RCC 7860 (cell line): ENCODE measurements around the gene SGSM2.
"Not testable (repeated sequence)": the region's sequence is repeated elsewhere in the genome, so short reads cannot be mapped to it uniquely, and the experiment has no call there.

Source experiments
- DNase-seq: peaks from one replicate; pipeline ENCODE4 v3.0.0-alpha.2; 2015; ENCODE audit warnings: low spot score
- FAIRE-seq: peaks from 2 replicates; lab custom pipeline; 2012; peaks lifted over from hg19 to GRCh38; lab: Jason Lieb, UNC

Gene SGSM2

GRCh38 chr17:2336852-2337543 is at the start of gene SGSM2:
TSS of gene SGSM2 (plus strand) at chr17:2337501. CDS start at chr17:2337689, 188 bp downstream.
- FAIRE-seq (no peak), DNase-seq (no peak)

GRCh38 chr17:2289878-2290478 is 47.3 kb upstream of the SGSM2 start:
- FAIRE-seq (no peak), DNase-seq (no peak)

GRCh38 chr17:2292100-2292499 is 45.2 kb upstream of the SGSM2 start:
- FAIRE-seq = no peak
- DNase-seq = no peak

GRCh38 chr17:2295575-2295974 is 41.7 kb upstream of the SGSM2 start:
- no peak for FAIRE-seq
- DNase-seq = no peak

GRCh38 chr17:2297023-2297422 is 40.3 kb upstream of the SGSM2 start:
- FAIRE-seq (no peak), DNase-seq (no peak)

GRCh38 chr17:2299136-2299535 is 38.2 kb upstream of the SGSM2 start:
- DNase-seq = no peak
- FAIRE-seq = no peak

GRCh38 chr17:2299756-2300155 is 37.5 kb upstream of the SGSM2 start:
- no peak for FAIRE-seq

GRCh38 chr17:2302778-2303203 is 34.5 kb upstream of the SGSM2 start:
- DNase-seq (no peak), FAIRE-seq (no peak)

More at GRCh38 chr17:2299756-2300155, 37.5 kb upstream of the SGSM2 start:
- no peak for DNase-seq

- DNase-seq = peak; percentile 57
- no peak for FAIRE-seq
Measured at GRCh38 chr17:2303204-2304188, 33.8 kb upstream of the SGSM2 start, which contains the start of the genes SMG6 and SRR. TSS of gene SMG6 (minus strand) at chr17:2303785. CDS start at chr17:2303720, 65 bp downstream. TSS of gene SRR (plus strand) at chr17:2303950. CDS start at chr17:2315561, 11,611 bp downstream.

GRCh38 chr17:2304931-2305330 is 32.4 kb upstream of the SGSM2 start:
- no peak for DNase-seq
- no peak for FAIRE-seq

- no peak for DNase-seq
- FAIRE-seq = no peak
Measured at GRCh38 chr17:2309338-2310154, 27.8 kb upstream of the SGSM2 start.

GRCh38 chr17:2312736-2313135 is 24.6 kb upstream of the SGSM2 start:
- no peak for DNase-seq
- no peak for FAIRE-seq

GRCh38 chr17:2316916-2317205 is 20.4 kb upstream of the SGSM2 start:
- FAIRE-seq, DNase-seq: not testable (repeated sequence)

GRCh38 chr17:2317796-2318195 is 19.5 kb upstream of the SGSM2 start:
- FAIRE-seq (no peak), DNase-seq (no peak)

GRCh38 chr17:2319051-2319450 is 18.2 kb upstream of the SGSM2 start:
- FAIRE-seq (no peak), DNase-seq (no peak)

GRCh38 chr17:2321399-2321798 is 15.9 kb upstream of the SGSM2 start:
- no peak for FAIRE-seq
- no peak for DNase-seq

GRCh38 chr17:2323629-2324314 is 13.5 kb upstream of the SGSM2 start:
- no peak for FAIRE-seq
- DNase-seq = no peak

GRCh38 chr17:2331303-2331702 is 6.0 kb upstream of the SGSM2 start:
- no peak for DNase-seq
- no peak for FAIRE-seq

GRCh38 chr17:2335726-2336214 is 1.5 kb upstream of the SGSM2 start:
- DNase-seq = no peak
- FAIRE-seq = no peak
